Testis (tissue), 3 donors: ENCODE results near the gene LTB4R. TPM values are rescaled to one million over a fixed set of nuclear protein-coding genes. Genes with fewer than 3 reads are reported as not detected.

Experiments
- DNase-seq: peaks from one replicate; pipeline ENCODE4 v3.0.0-alpha.2; 2019
- H3K27ac ChIP-seq, 2 donors: fragments of 200-600 bp; sonication (generic); one replicate each; pipeline ENCODE4 v1.5.1; 2019
- H3K27me3 ChIP-seq: fragments of 200-600 bp; sonication (generic); one replicate; pipeline ENCODE4 v1.5.1; 2019
- H3K36me3 ChIP-seq: fragments of 200-600 bp; sonication (generic); one replicate; pipeline ENCODE4 v1.5.1; 2017; ENCODE audit warnings: low read depth; ENCODE audit errors: missing control alignments
- H3K4me1 ChIP-seq: fragments of 200-600 bp; sonication (generic); one replicate; pipeline ENCODE4 v1.5.1; 2019
- H3K4me3 ChIP-seq, 2 donors: fragments of 200-600 bp; sonication (generic); one replicate each; pipeline ENCODE4 v1.5.1; 2017 to 2019
- H3K9me3 ChIP-seq: fragments of 200-600 bp; sonication (generic); one replicate; pipeline ENCODE4 v1.5.1; 2017
- POLR2A ChIP-seq: fragments of 450-650 bp; IDR thresholded peaks from one replicate; pipeline ENCODE4 v1.6.1; 2017; ENCODE audit warnings: antibody characterized with exemption, mild to moderate bottlenecking, moderate library complexity
- WGBS, 2 donors: methylation state at CpG; one replicate each; pipeline ENCODE4 v1.1.5; 2018; 5-methylcytosine and 5-hydroxymethylcytosine counted together
- intact Hi-C: fragments of 100-400 bp; cut with DNase I; formaldehyde crosslinking; loops from one replicate; pipeline ENCODE4 v1.15.1; 2023; ENCODE audit warnings: low total_unique reads
- polyA plus RNA-seq: library from polyadenylated mRNA; stranded (reverse); fragments of 350-450 nt; fragmentation: Illumina TruSeq; extraction: RNeasy Lipid Tissue Mini Kit (QIAGEN cat#74804); gene quantifications from one replicate; pipeline ENCODE4 v1.2.3, GENCODE V29; 2014; ENCODE audit warnings: low read depth, low replicate concordance; ENCODE audit not compliant: insufficient read depth
- total RNA-seq, 2 donors: library from RNA; depleted of rRNA; stranded (reverse); fragments of >200 nt; gene quantifications; one replicate each; pipeline ENCODE4 v1.2.3, GENCODE V29; 2016
- TF ChIP-seq, protein P1 (sequence below), 3 experiments: fragments of 450-650 bp in 2 of 3; fragments of 200-600 bp in 1 of 3; sonication (generic) in 1 of 3; IDR thresholded peaks; one replicate each; pipeline ENCODE4 v1.5.1; 2016 to 2019; ENCODE audit warnings: antibody characterized with exemption in 3 of 3, mild to moderate bottlenecking in 2 of 3, moderate library complexity in 1 of 3

Gene LTB4R
- total and polyA plus RNA-seq, 3 donors from 2014 or later, result 5.5 to 10.9 (median 10.3) TPM

GRCh38 chr14:24277606-24278321, 33.5 kb upstream of the LTB4R start:
- Histone ChIP-seq H3K27ac (no peak overlapping the region), H3K4me3 (no peak overlapping the region)
- 84 to 87% methylated on average over 11 of the region's 11 CpGs for WGBS, 2 donors

DNA sequence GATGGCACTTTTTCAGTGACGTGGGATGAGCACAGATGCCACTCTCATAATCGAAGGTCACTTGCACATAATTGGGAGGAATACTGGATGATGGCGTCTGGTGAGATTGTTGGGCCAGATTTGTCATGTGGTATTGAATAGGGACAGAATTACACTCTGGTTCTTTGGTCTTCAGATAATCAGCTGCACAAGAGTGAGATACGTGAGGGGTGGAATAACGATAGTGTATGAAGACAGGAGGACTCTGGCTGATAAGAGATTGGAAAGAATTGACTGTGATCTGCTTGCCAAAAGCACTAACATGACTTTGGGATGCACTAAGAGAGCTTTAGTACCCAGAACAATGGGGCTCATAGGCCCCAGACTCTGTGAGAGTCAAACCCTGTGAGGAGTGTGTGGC, 32.9 kb upstream of the LTB4R start:
- WGBS, 2 donors, result 89 to 90% methylated on average over 5 of the region's 5 CpGs
- H3K9me3 ChIP-seq, result no peaks in the 10 kb centered on the region
- intact Hi-C loops, result no loop called here

More at GRCh38 chr14:24277606-24278321, 33.5 kb upstream of the LTB4R start:
- Histone ChIP-seq H3K27me3 (no peaks in the 10 kb centered on the region), H3K9me3 (no peaks in the 10 kb centered on the region), H3K36me3 (no peaks in the 10 kb centered on the region), H3K4me1 (no peaks in the 10 kb centered on the region)
- no peak for DNase-seq
- TF ChIP-seq, protein P1, sequence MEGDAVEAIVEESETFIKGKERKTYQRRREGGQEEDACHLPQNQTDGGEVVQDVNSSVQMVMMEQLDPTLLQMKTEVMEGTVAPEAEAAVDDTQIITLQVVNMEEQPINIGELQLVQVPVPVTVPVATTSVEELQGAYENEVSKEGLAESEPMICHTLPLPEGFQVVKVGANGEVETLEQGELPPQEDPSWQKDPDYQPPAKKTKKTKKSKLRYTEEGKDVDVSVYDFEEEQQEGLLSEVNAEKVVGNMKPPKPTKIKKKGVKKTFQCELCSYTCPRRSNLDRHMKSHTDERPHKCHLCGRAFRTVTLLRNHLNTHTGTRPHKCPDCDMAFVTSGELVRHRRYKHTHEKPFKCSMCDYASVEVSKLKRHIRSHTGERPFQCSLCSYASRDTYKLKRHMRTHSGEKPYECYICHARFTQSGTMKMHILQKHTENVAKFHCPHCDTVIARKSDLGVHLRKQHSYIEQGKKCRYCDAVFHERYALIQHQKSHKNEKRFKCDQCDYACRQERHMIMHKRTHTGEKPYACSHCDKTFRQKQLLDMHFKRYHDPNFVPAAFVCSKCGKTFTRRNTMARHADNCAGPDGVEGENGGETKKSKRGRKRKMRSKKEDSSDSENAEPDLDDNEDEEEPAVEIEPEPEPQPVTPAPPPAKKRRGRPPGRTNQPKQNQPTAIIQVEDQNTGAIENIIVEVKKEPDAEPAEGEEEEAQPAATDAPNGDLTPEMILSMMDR (IDR thresholded peaks at IDR 0.05), result no peak
- no peak for TF ChIP-seq POLR2A
- intact Hi-C loops, result no loop called here

DNA sequence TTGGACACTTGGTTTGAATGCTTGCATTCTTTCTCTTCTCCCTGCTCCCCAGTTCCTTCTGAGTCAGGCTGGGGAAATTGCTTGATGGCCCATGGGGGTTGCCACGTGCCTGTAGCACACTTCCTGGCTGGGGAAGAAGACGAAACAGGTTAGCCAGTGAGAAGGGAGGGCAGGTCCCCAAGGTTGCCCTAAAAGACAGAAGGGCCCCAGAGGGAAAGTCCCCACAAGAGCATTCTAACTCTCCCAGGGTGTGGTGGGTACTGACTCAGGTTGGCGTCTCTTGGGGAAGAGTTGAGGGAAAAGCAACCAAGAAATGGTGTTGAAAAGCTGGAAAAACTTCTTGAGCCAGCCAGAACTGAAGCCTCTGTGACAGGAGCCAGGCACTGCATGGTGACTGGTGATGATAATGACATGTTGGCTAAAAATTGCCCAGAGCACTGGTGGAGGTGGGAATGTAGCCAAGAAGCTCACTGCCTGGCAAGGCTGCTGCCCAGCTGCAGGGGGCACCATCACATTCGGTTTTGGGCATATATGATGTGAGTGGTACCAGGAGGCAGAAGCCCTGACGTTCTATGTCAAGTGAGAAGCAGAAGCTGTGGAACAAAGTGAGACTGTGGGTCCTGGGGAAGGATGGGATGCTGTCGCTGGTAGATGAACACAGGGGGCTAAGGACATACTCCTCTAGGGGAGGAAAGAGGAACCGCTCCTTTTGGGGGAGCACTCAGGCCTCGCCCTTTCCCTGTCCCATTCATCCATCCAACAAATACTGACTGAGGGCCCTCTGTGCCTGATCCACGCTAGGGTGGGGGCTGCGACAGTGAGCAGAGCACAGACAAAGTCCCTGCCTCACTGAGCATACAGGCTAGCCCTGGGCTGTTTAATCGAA, 31.8 kb upstream of the LTB4R start:
- intact Hi-C loops, result no loop called here
- 84 to 88% methylated on average over 11 of the region's 11 CpGs for WGBS, 2 donors
- Histone ChIP-seq H3K9me3 (no peaks in the 10 kb centered on the region), H3K36me3 (no peaks in the 10 kb centered on the region), H3K4me3 (no peak overlapping the region), H3K27me3 (no peaks in the 10 kb centered on the region), H3K4me1 (no peaks in the 10 kb centered on the region), H3K27ac (no peak overlapping the region)
- no peak for TF ChIP-seq POLR2A
- TF ChIP-seq, protein P1 (IDR thresholded peaks at IDR 0.05), result no peak
- no peak for DNase-seq

More for the DNA sequence above, 32.9 kb upstream of the LTB4R start:
- Histone ChIP-seq H3K27ac (no peak overlapping the region), H3K4me3 (no peak overlapping the region), H3K4me1 (no peaks in the 10 kb centered on the region), H3K36me3 (no peaks in the 10 kb centered on the region), H3K27me3 (no peaks in the 10 kb centered on the region)
- TF ChIP-seq POLR2A, result no peak
- TF ChIP-seq, protein P1 (IDR thresholded peaks at IDR 0.05), result no peak
- no peak for DNase-seq

DNA sequence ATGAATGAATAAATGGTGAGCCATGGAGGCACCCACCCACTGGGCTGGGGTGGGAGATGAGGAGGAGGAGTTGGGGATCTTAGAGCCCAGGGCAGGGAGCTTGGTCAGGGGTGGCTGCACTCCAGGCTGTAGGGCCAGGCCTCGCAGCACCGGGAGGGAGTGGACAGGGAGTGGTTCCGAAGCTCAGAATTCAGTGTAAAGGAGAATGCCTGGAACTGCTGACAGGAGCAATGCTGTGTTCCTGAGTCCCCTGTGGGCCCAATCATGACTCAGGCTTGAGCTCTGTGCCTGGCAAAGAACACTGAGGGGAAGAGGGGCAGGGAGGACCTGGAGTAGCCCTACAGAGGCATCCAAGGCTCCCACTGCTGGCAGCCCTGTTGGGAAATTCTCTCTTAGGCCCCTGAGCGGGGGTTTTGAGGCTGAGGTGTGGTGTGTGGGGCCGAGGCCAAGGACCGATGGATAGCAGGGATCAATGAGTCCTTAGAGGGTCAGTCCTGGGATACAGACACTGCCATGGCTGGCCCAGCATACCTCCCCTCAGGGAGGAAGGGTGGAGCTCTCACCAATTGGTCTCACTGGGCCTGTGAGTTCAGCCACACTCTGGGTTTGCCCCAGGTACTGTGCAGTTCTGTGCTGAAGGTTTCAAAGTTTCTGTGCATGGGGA, 30.4 kb upstream of the LTB4R start:
- no peaks in the 10 kb centered on the region for H3K9me3 ChIP-seq
- intact Hi-C loops, result no loop called here
- WGBS, 2 donors, result 80 to 88% methylated on average over 4 to 6 of the region's 6 CpGs
- DNase-seq, result no peak
- no peaks in the 10 kb centered on the region for H3K4me1 ChIP-seq
- H3K27ac ChIP-seq, result no peak overlapping the region
- H3K4me3 ChIP-seq, result no peak overlapping the region
- H3K27me3 ChIP-seq, result no peaks in the 10 kb centered on the region
- no peaks in the 10 kb centered on the region for H3K36me3 ChIP-seq
- TF ChIP-seq, protein P1 (IDR thresholded peaks at IDR 0.05), result no peak
- TF ChIP-seq POLR2A, result no peak
